Neuronal stem cell (in vitro differentiated cells): Measurements from ENCODE around the gene WDR62.

Experiments
- DNase-seq: peaks from one replicate; pipeline ENCODE4 v3.0.0-alpha.2; 2013; ENCODE audit warnings: low spot score
- H2AFZ ChIP-seq: one replicate; pipeline ENCODE4 v1.6.1; 2013; ENCODE audit warnings: mild to moderate bottlenecking, low read length, inconsistent platforms
- H2AK5ac ChIP-seq: 2 replicates; pipeline ENCODE4 v1.6.1; 2013; ENCODE audit warnings: low read depth, mild to moderate bottlenecking, inconsistent platforms, low read length, moderate library complexity, mixed read lengths
- H2BK120ac ChIP-seq: 2 replicates; pipeline ENCODE4 v1.6.1; 2013; ENCODE audit warnings: low read depth, mild to moderate bottlenecking, inconsistent platforms, low read length, moderate library complexity, mixed read lengths
- H2BK12ac ChIP-seq: one replicate; pipeline ENCODE4 v1.6.1; 2013; ENCODE audit warnings: low read length, inconsistent platforms
- H2BK15ac ChIP-seq: 2 replicates; pipeline ENCODE4 v1.6.1; 2013; ENCODE audit warnings: mild to moderate bottlenecking, low read length, inconsistent platforms, mixed read lengths
- H2BK5ac ChIP-seq: one replicate; pipeline ENCODE4 v1.6.1; 2013; ENCODE audit warnings: inconsistent platforms, mild to moderate bottlenecking, low read length, moderate library complexity
- H3K14ac ChIP-seq: one replicate; pipeline ENCODE4 v1.6.1; 2013; ENCODE audit warnings: low read length, inconsistent platforms
- H3K18ac ChIP-seq: 2 replicates; pipeline ENCODE4 v1.6.1; 2013; ENCODE audit warnings: low read length, inconsistent platforms
- H3K23ac ChIP-seq: 2 replicates; pipeline ENCODE4 v1.6.1; 2013; ENCODE audit warnings: low read depth, mild to moderate bottlenecking, mixed read lengths, low read length, inconsistent platforms; ENCODE audit not compliant: poor library complexity
- H3K27ac ChIP-seq: replicated peaks from 3 replicates; pipeline ENCODE4 v1.5.1; 2013; ENCODE audit warnings: low read length, inconsistent platforms
- H3K27me3 ChIP-seq, 3 experiments: 2 replicates each; pipeline ENCODE4 v1.6.1; 2013; ENCODE audit warnings: low read length in 3 of 3, mild to moderate bottlenecking in 2 of 3, inconsistent platforms in 1 of 3, low read depth in 1 of 3, mixed read lengths in 1 of 3, moderate library complexity in 1 of 3; ENCODE audit not compliant: control insufficient read depth in 3 of 3, insufficient read depth in 3 of 3
- H3K36me3 ChIP-seq, 2 donors: replicated peaks in 1 of 2; 2 replicates each; pipeline ENCODE4 v1.6.1; 2013; ENCODE audit warnings: low read length in 2 of 2; ENCODE audit not compliant: control insufficient read depth in 2 of 2, insufficient read depth in 2 of 2
- H3K4ac ChIP-seq: 2 replicates; pipeline ENCODE4 v1.6.1; 2013; ENCODE audit warnings: inconsistent platforms, mild to moderate bottlenecking, low read length, moderate library complexity
- H3K4me1 ChIP-seq, 2 donors: 1 replicate in 1 of 2; 2 replicates in 1 of 2; pipeline ENCODE4 v1.6.1; 2013; ENCODE audit warnings: low read length in 2 of 2, low read depth in 1 of 2; ENCODE audit not compliant: control insufficient read depth in 2 of 2, insufficient read depth in 1 of 2
- H3K4me2 ChIP-seq: one replicate; pipeline ENCODE4 v1.6.1; 2013; ENCODE audit warnings: mild to moderate bottlenecking, low read length, inconsistent platforms; ENCODE audit not compliant: insufficient read depth, poor library complexity, severe bottlenecking
- H3K4me3 ChIP-seq, 2 donors: 2 replicates each; pipeline ENCODE4 v1.5.1; 2013; ENCODE audit warnings: low read length in 2 of 2, mild to moderate bottlenecking in 2 of 2, inconsistent platforms in 1 of 2, moderate library complexity in 1 of 2
- H3K79me1 ChIP-seq: one replicate; pipeline ENCODE4 v1.6.1; 2013; ENCODE audit warnings: low read depth, mild to moderate bottlenecking, inconsistent platforms, low read length, moderate library complexity
- H3K9ac ChIP-seq: one replicate; pipeline ENCODE4 v1.6.1; 2013; ENCODE audit warnings: mild to moderate bottlenecking, low read depth, low read length, inconsistent platforms; ENCODE audit not compliant: poor library complexity
- H3K9me3 ChIP-seq, 2 donors: replicated peaks in 1 of 2; 2 replicates each; pipeline versions ENCODE3 to v1.6.1; 2013; ENCODE audit warnings: low read length in 2 of 2, mild to moderate bottlenecking in 2 of 2, inconsistent platforms in 1 of 2, low read depth in 1 of 2, mixed read lengths in 1 of 2, moderate library complexity in 1 of 2; ENCODE audit not compliant: control insufficient read depth in 2 of 2, insufficient read depth in 1 of 2
- H4K8ac ChIP-seq: one replicate; pipeline ENCODE4 v1.6.1; 2013; ENCODE audit warnings: low read depth, mild to moderate bottlenecking, inconsistent platforms, low read length, moderate library complexity
- H4K91ac ChIP-seq: one replicate; pipeline ENCODE4 v1.6.1; 2013; ENCODE audit warnings: low read length, low read depth, mild to moderate bottlenecking, inconsistent platforms; ENCODE audit not compliant: poor library complexity
- WGBS, 2 donors: extraction: QIAGEN DNeasy Blood & Tissue Kit; methylation state at CpG; one replicate each; pipeline ENCODE4 v1.1.7; 2013; ENCODE audit warnings: missing lambda C conversion rate in 2 of 2, mixed read lengths in 1 of 2; ENCODE audit not compliant: insufficient read length in 2 of 2, insufficient replicate concordance in 1 of 2; ENCODE audit errors: extremely low coverage in 2 of 2; 5-methylcytosine and 5-hydroxymethylcytosine counted together

Gene WDR62

GRCh38 chr19:36009220-36009619, 45.5 kb upstream of the WDR62 start:
- no peak overlapping the region for H3K4ac ChIP-seq
- H3K9me3 ChIP-seq: no peaks in the 10 kb centered on the region
- peak overlapping the region; percentile 97 for H3K23ac ChIP-seq
- H2BK12ac ChIP-seq: no peak overlapping the region
- no peak overlapping the region for H2BK5ac ChIP-seq
- no peak overlapping the region for H2AFZ ChIP-seq
- H3K4me1 ChIP-seq: peaks cover 5 to 17% of the 10 kb centered on the region in 2 donors
- H3K4me2 ChIP-seq: peak overlapping the region; percentile 69
- peak overlapping the region in 1 of 2 donors; percentile 78 for H3K4me3 ChIP-seq
- H4K91ac ChIP-seq: no peak overlapping the region
- peak overlapping the region; percentile 60 for H2AK5ac ChIP-seq
- no peak overlapping the region for H4K8ac ChIP-seq
- WGBS, 2 donors: no CpG with 5 or more reads among the region's 50 CpGs
- H3K79me1 ChIP-seq: peaks cover 14% of the 10 kb centered on the region
- no peak overlapping the region for H3K27ac ChIP-seq
- peaks cover 0 to 2% (median 0%) of the 10 kb centered on the region in 3 experiments for H3K27me3 ChIP-seq
- H3K14ac ChIP-seq: no peak overlapping the region
- DNase-seq: peak; percentile 55
- peak overlapping the region; percentile 93 for H2BK15ac ChIP-seq
- H3K18ac ChIP-seq: peak overlapping the region; percentile 82
- H2BK120ac ChIP-seq: peak overlapping the region; percentile 78
- H3K36me3 ChIP-seq: peaks cover 3 to 4% of the 10 kb centered on the region in 2 donors
- H3K9ac ChIP-seq: peak overlapping the region; percentile 90

- H3K27ac ChIP-seq: peak overlapping the region; percentile 28
- H3K18ac ChIP-seq: peak overlapping the region; percentile 82
- peaks cover 0 to 2% (median 0%) of the 10 kb centered on the region in 3 experiments for H3K27me3 ChIP-seq
- H4K91ac ChIP-seq: no peak overlapping the region
- peak overlapping the region; percentile 5 for H3K14ac ChIP-seq
- peak overlapping the region; percentile 95 for H2BK5ac ChIP-seq
- H3K9ac ChIP-seq: peak overlapping the region; percentile 90
- H3K79me1 ChIP-seq: peaks cover 11% of the 10 kb centered on the region
- peak overlapping the region; percentile 97 for H3K23ac ChIP-seq
- no peak overlapping the region for H4K8ac ChIP-seq
- peaks cover 0 to 3% of the 10 kb centered on the region in 2 donors for H3K36me3 ChIP-seq
- H3K4me2 ChIP-seq: peak overlapping the region; percentile 69
- peak overlapping the region in 1 of 2 donors; percentile 46 for H3K4me3 ChIP-seq
- peaks cover 5 to 19% of the 10 kb centered on the region in 2 donors for H3K4me1 ChIP-seq
- DNase-seq: no peak
- peak overlapping the region; percentile 60 for H2AK5ac ChIP-seq
- peak overlapping the region; percentile 93 for H2BK15ac ChIP-seq
- H2BK12ac ChIP-seq: peak overlapping the region; percentile 78
- peak overlapping the region; percentile 78 for H2BK120ac ChIP-seq
- no peaks in the 10 kb centered on the region for H3K9me3 ChIP-seq
- H3K4ac ChIP-seq: peak overlapping the region; percentile 38
- no CpG with 5 or more reads among the region's 15 CpGs for WGBS, 2 donors
- H2AFZ ChIP-seq: no peak overlapping the region
Measured at GRCh38 chr19:36009633-36010379, 44.9 kb upstream of the WDR62 start.

GRCh38 chr19:36010402-36010801, 44.3 kb upstream of the WDR62 start:
- Histone ChIP-seq H3K79me1 (peaks cover 11% of the 10 kb centered on the region), H2AK5ac (peak overlapping the region; percentile 75), H3K9me3 (no peaks in the 10 kb centered on the region), H2BK120ac (no peak overlapping the region), H3K4ac (peak overlapping the region; percentile 53), H3K9ac (no peak overlapping the region), H3K4me3 (no peak overlapping the region), H2AFZ (no peak overlapping the region), H4K8ac (no peak overlapping the region), H3K23ac (peak overlapping the region; percentile 55), H3K27me3 (peaks cover 0 to 2% (median 0%) of the 10 kb centered on the region in 3 experiments), H2BK12ac (no peak overlapping the region), H3K4me1 (peaks cover 7 to 19% of the 10 kb centered on the region in 2 donors), H4K91ac (no peak overlapping the region), H3K36me3 (peaks cover under 1 to 3% of the 10 kb centered on the region in 2 donors), H2BK5ac (peak overlapping the region; percentile 95), H3K27ac (no peak overlapping the region), H3K4me2 (no peak overlapping the region), H3K14ac (no peak overlapping the region), H2BK15ac (peak overlapping the region; percentile 89), H3K18ac (peak overlapping the region; percentile 35)
- no CpG with 5 or more reads among the region's 11 CpGs for WGBS, 2 donors
- no peak for DNase-seq

GRCh38 chr19:36013280-36014011, 41.3 kb upstream of the WDR62 start:
- Histone ChIP-seq H3K27me3 (peaks cover 0 to 2% (median 0%) of the 10 kb centered on the region in 3 experiments), H3K79me1 (peaks cover 8% of the 10 kb centered on the region), H4K8ac (no peak overlapping the region), H2AK5ac (peak overlapping the region; percentile 64), H3K36me3 (peaks cover 21 to 26% of the 10 kb centered on the region in 2 donors), H3K9me3 (no peaks in the 10 kb centered on the region), H2BK120ac (peak overlapping the region; percentile 64), H3K23ac (no peak overlapping the region), H2BK15ac (no peak overlapping the region), H2BK5ac (no peak overlapping the region), H3K27ac (no peak overlapping the region), H3K4me2 (peak overlapping the region; percentile 84), H2AFZ (peak overlapping the region; percentile 85), H2BK12ac (no peak overlapping the region), H3K4me3 (peak overlapping the region; percentile 90 to 91), H3K9ac (no peak overlapping the region), H3K18ac (peak overlapping the region; percentile 76), H3K14ac (no peak overlapping the region), H3K4me1 (peaks cover 7 to 19% of the 10 kb centered on the region in 2 donors), H4K91ac (no peak overlapping the region), H3K4ac (no peak overlapping the region)
- DNase-seq: no peak
- WGBS, 2 donors: no CpG with 5 or more reads among the region's 15 CpGs
